HG03565 (cell line): ENCODE data around the gene C7orf57.

Experiments used
- ATAC-seq: cut with Tn5 transposase; IDR thresholded peaks from one replicate; pipeline ENCODE4 v1.9.1; 2021; ENCODE audit warnings: mild to moderate bottlenecking, moderate library complexity; ENCODE audit not compliant: unreplicated experiment

C7orf57 gene

DNA sequence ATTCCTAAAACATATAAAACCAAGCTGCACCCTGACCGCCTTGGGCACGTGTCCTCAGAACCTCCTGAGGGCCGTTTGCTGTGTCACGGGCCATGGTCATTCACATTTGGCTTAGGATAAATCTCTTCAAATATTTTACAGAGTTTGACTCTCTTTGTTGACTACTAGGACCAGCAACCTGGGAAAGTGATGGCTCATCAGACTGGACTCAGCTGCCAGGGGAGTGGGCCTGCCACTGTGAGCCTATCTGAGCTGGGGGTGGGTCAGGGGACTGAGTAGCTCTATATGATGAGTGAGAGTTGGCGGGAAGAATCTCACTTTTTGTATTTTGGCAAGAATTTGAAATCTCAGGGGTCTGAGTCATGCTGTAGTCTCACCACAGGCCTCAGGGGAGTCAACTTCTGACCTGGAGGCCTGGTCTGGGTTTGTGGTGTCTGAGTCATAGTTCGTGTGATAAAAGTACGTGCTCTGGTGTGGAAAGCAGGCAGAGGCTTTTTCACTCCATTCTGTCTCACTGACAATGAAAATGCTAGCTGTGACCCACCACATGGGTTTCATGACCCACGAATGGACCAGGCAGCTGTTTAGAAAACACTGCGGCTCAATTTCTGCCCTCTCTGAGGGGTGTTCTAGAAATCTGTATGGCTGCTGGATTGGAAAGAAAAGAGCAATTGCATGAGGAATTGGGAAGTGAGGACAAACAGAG is 49.5 kb downstream of the C7orf57 start:
- ATAC-seq: peak; percentile 74

DNA sequence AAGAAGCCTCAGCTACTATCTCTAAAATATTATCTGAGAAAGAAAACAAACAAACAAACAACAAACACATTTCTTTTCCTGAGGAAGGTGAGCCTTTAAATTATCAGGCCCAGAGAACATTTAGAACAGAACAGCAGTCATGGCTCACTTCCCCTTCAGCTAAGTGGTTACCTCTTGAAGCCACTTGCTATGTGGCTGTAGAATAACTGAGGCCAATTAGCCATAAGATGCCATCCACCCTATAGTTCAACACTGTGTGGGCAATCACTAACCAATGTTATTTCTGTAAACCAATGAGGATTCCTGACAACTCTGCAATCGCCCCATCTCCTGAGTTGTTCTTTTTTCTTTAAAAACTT is 50.1 kb downstream of the C7orf57 start:
- no peak for ATAC-seq

GRCh38 chr7:48085942-48086341 is 50.6 kb downstream of the C7orf57 start:
- no peak for ATAC-seq

- ATAC-seq: peak; percentile 21
These were observed 52.0 kb downstream of the C7orf57 start for GRCh38 chr7:48087349-48087748.

- peak; percentile 48 for ATAC-seq
These were observed 53.3 kb downstream of the C7orf57 start for GRCh38 chr7:48088559-48089045.

- ATAC-seq: peak; percentile 34
These were observed 54.0 kb downstream of the C7orf57 start, which contains the start of gene UPP1 for GRCh38 chr7:48089046-48090003. UPP1 (plus strand) TSS chr7:48089265; CDS start chr7:48094784, 5,519 bp downstream.

DNA sequence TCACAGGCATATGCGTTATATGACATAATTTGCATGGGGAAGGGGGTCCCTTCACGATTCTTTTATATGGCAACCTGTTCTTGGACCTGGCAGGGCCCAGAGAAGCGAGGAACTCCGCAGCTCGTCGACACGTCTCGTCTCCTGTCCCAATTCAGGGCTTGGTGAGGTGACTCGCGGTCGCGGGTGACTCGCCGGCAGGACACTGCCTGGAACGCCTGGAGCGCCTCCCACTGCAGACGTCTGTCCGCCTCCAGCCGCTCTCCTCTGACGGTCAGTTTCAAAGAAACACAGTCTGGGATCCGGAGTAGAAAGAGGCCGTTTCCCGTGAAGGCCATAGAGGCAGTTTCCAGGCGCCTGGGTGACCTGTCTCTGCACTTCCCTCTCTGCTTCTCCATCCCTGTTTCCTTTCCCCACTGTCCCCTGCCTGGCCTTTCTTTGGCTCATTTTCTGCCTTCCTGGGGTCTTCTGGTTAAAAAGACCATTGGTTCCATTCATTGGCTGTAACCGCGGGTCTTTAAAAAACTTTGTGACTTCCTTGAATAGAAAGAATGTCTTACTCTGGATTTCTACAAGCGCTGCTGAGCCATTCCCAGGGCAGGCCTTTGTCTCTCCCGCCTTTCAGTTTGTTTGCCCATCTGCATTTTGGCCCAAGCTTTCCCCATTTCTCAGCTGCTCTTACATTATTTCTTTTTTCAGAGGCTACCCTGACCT is 54.9 kb downstream of the C7orf57 start:
- ATAC-seq: no peak

DNA sequence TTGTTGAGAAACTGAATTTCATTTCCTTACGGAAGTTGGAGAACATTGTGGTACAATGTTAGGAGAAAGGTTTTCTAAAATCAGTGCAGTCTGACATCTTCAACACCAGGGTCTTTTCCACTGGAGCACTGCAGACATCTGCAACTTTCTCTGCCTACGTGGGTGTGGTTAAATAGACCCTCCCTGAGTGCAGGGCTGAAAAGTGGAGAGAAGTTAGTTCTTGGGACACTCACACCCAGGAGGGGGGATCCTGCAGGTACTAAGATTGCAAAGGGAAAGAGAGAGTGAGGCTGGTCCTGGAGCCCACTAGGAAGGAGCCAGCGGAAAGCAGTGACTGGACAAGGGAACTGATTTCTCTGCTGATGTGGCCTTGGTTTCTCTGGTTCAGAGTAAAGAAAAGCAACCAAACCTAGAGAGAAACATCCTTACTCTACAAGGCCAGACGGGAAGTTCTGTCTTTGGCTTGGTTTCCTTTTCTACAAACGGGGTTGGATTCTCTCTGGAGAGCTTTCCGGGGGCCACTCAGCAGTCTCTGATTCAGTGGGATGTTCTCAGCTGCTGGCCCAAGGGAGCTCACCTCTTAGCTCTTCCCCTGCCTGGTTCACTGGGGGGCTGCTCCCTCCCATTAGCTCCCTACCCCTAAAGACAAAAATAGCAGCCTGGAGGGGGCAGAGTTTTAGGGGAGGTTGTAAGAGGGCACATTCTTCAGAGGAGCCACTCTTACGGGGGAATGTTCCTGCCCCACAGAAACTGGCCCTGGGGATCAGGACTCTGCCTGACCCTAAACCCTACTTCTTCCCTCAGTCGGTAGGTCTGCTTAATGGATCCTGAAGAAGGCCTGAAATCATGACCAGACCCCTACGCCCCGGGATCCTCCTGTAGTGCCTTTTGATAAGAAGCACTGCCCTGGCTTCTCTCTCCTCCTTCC is 56.4 kb downstream of the C7orf57 start:
- no peak for ATAC-seq

GRCh38 chr7:48094861-48095293 is 59.5 kb downstream of the C7orf57 start:
- no peak for ATAC-seq

- no peak for ATAC-seq
These were observed 60.9 kb downstream of the C7orf57 start for GRCh38 chr7:48096273-48096672.

GRCh38 chr7:48097521-48098231 is 62.3 kb downstream of the C7orf57 start:
- no peak for ATAC-seq

GRCh38 chr7:48098846-48099245 is 63.5 kb downstream of the C7orf57 start:
- no peak for ATAC-seq

GRCh38 chr7:48099781-48100180 is 64.4 kb downstream of the C7orf57 start:
- no peak for ATAC-seq

- no peak for ATAC-seq
These were observed 66.0 kb downstream of the C7orf57 start for GRCh38 chr7:48101352-48101751.

DNA sequence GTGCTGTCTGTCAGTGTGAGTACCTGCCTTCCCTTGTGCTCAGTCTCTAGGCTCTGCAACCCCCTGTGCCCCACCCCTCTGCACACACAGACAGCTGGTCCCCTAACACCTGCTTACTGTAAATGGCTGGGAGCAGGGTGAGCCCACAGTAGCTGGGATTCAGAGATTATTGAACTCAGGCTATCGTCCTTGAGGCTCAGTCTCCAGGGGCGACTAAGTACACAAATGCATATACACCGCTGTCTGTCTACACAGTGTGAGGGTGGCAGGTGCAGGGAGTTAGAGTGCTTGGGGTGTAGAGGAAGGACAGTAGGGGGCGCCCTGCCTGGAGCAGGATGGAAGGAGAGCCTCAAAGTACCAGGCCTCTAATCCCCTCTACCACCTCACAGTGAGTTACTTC is 66.6 kb downstream of the C7orf57 start:
- no peak for ATAC-seq

- no peak for ATAC-seq
These were observed 67.2 kb downstream of the C7orf57 start for GRCh38 chr7:48102530-48102929.

GRCh38 chr7:48105045-48105444 is 69.7 kb downstream of the C7orf57 start:
- ATAC-seq: no peak

- ATAC-seq: no peak
These were observed 71.7 kb downstream of the C7orf57 start for GRCh38 chr7:48106906-48107659.
